PC-3 (cell line): ENCODE results near the gene ADAM23. TPM values are rescaled to one million over a fixed set of nuclear protein-coding genes. Genes with fewer than 3 reads are reported as not detected.
A peak's percentile ranks its signal among the peaks of the same experiment; 100 is the strongest.

Source experiments
- ATAC-seq: fragments of 200-7000 bp; cut with Tn5 transposase; 2 replicates; pipeline ENCODE4 v1.9.1; 2020; ENCODE audit warnings: mild to moderate bottlenecking, moderate library complexity
- BruUV-seq: library from RNA; stranded (reverse); fragments of 400-500 nt; replicated peaks from 2 replicates; lab custom pipeline; 2021; lab: Mats Ljungman, UMichigan
- CTCF ChIA-PET: fragments of 300-600 bp; sonication (Branson Sonifier 250); formaldehyde crosslinking; loops from one replicate; lab custom pipeline; 2022; ENCODE audit warnings: antibody characterized with exemption; lab: Charles Lee
- POLR2A ChIA-PET: fragments of 300-600 bp; sonication (Branson Sonifier 250); formaldehyde crosslinking; loops from one replicate; lab custom pipeline; 2022; ENCODE audit warnings: antibody characterized with exemption; ENCODE audit not compliant: unreplicated experiment; lab: Charles Lee
- DNase-seq: peaks from one replicate; pipeline ENCODE4 v3.0.0-alpha.2; 2015
- H2AFZ ChIP-seq: fragments of 300-600 bp; sonication (generic); 2 replicates; pipeline ENCODE4 v1.6.0; 2016; ENCODE audit warnings: antibody characterized with exemption, low read length
- H3F3A ChIP-seq: fragments of 300-600 bp; sonication (generic); one replicate; pipeline ENCODE4 v1.6.0; 2017; ENCODE audit warnings: antibody characterized with exemption, low read length, control low read depth, mild to moderate bottlenecking; ENCODE audit not compliant: unreplicated experiment
- H3K27ac ChIP-seq: fragments of 300-600 bp; sonication (generic); 2 replicates; pipeline ENCODE4 v1.5.1; 2016; ENCODE audit warnings: mild to moderate bottlenecking, low read length
- H3K27me3 ChIP-seq: fragments of 300-600 bp; sonication (generic); 2 replicates; pipeline ENCODE4 v1.6.1; 2016; ENCODE audit warnings: low read length, mixed read lengths
- H3K36me3 ChIP-seq: fragments of 300-600 bp; sonication (generic); 2 replicates; pipeline ENCODE4 v1.6.1; 2016; ENCODE audit warnings: low read depth, mixed run types, low read length, mixed read lengths
- H3K4me1 ChIP-seq: fragments of 300-600 bp; sonication (generic); 2 replicates; pipeline ENCODE4 v1.5.1; 2016; ENCODE audit warnings: low read length; ENCODE audit not compliant: insufficient read depth
- H3K4me2 ChIP-seq: fragments of 300-600 bp; sonication (generic); 2 replicates; pipeline ENCODE4 v1.6.0; 2016; ENCODE audit warnings: low read length
- H3K4me3 ChIP-seq: fragments of 300-600 bp; sonication (generic); 2 replicates; pipeline ENCODE4 v1.5.1; 2016; ENCODE audit warnings: mild to moderate bottlenecking, low read length, mixed read lengths
- H3K79me2 ChIP-seq: fragments of 300-600 bp; sonication (generic); 2 replicates; pipeline ENCODE4 v1.6.1; 2017; ENCODE audit warnings: low read length, mixed read lengths
- H3K9ac ChIP-seq: fragments of 300-600 bp; sonication (generic); 2 replicates; pipeline ENCODE4 v1.6.0; 2016; ENCODE audit warnings: mild to moderate bottlenecking, low read length
- H3K9me2 ChIP-seq: fragments of 300-600 bp; sonication (generic); replicated peaks from 2 replicates; pipeline ENCODE4 v1.6.1; 2016; ENCODE audit warnings: mixed run types, low read length, mixed read lengths
- H3K9me3 ChIP-seq: fragments of 300-600 bp; sonication (generic); 2 replicates; pipeline ENCODE4 v1.6.1; 2016; ENCODE audit warnings: low read length, mixed read lengths
- H4K20me1 ChIP-seq: fragments of 300-600 bp; sonication (generic); 2 replicates; pipeline ENCODE4 v1.6.1; 2016; ENCODE audit warnings: low read length, mixed read lengths
- CTCF ChIP-seq: fragments of 300-600 bp; sonication (generic); conservative IDR thresholded peaks from 2 replicates; pipeline ENCODE4 v1.5.1; 2017; ENCODE audit warnings: antibody characterized with exemption, low read depth, mild to moderate bottlenecking, low read length
- EZH2 ChIP-seq: fragments of 300-600 bp; sonication (generic); IDR thresholded peaks from one replicate; pipeline ENCODE4 v1.6.1; 2017; ENCODE audit warnings: antibody characterized with exemption, mild to moderate bottlenecking, low read length; ENCODE audit not compliant: unreplicated experiment
- EZH2phosphoT487 ChIP-seq: fragments of 300-600 bp; sonication (generic); IDR thresholded peaks from 2 replicates; pipeline ENCODE4 v1.6.1; 2018; ENCODE audit warnings: mild to moderate bottlenecking, antibody characterized with exemption, low read length, borderline replicate concordance
- intact Hi-C: fragments of 100-400 bp; cut with micrococcal nuclease; formaldehyde crosslinking; loops from 2 replicates; pipeline ENCODE4 v1.9.0; 2023
- total RNA-seq: library from RNA; depleted of rRNA; stranded (reverse); fragments of >200 nt; gene quantifications from 2 replicates; pipeline ENCODE4 v1.2.3, GENCODE V29; 2014

The ADAM23 gene
- total RNA-seq, 1 experiment from 2014 or later = 0.22 TPM

GRCh38 chr2:206422493-206422892, 20.8 kb upstream of the ADAM23 start:
- ATAC-seq (no peak), DNase-seq (no peak)
- Histone ChIP-seq H3K79me2 (no peaks in the 10 kb centered on the region), H3K36me3 (no peaks in the 10 kb centered on the region), H3K4me2 (no peak overlapping the region), H2AFZ (no peak overlapping the region), H4K20me1 (no peaks in the 10 kb centered on the region), H3K9me3 (peaks cover 6% of the 10 kb centered on the region; the same call in 1 of the 2 replicates), H3K9ac (no peak overlapping the region), H3K27ac (no peak overlapping the region), H3K4me3 (no peak overlapping the region), H3K4me1 (no peaks in the 10 kb centered on the region), H3K27me3 (peaks cover 26% of the 10 kb centered on the region), H3F3A (no peaks in the 10 kb centered on the region), H3K9me2 (no peaks in the 10 kb centered on the region)
- POLR2A ChIA-PET = no interaction called here
- BruUV-seq = no TSS peak
- intact Hi-C loops = no loop called here
- CTCF ChIA-PET = no interaction called here
- TF ChIP-seq EZH2 (no peak), CTCF (no peak), EZH2phosphoT487 (no peak)

- CTCF ChIA-PET = no interaction called here
These were observed 20.2 kb upstream of the ADAM23 start for GRCh38 chr2:206423147-206423546.

More at GRCh38 chr2:206423147-206423546, 20.2 kb upstream of the ADAM23 start:
- POLR2A ChIA-PET = no interaction called here
- Histone ChIP-seq H3K4me3 (no peak overlapping the region), H3K9me2 (no peaks in the 10 kb centered on the region), H3K9ac (no peak overlapping the region), H3K79me2 (no peaks in the 10 kb centered on the region), H3K4me1 (no peaks in the 10 kb centered on the region), H3K4me2 (no peak overlapping the region), H3K36me3 (no peaks in the 10 kb centered on the region), H3K9me3 (peaks cover 4% of the 10 kb centered on the region; the same call in 1 of the 2 replicates), H3K27me3 (peaks cover 26% of the 10 kb centered on the region), H3F3A (no peaks in the 10 kb centered on the region), H3K27ac (no peak overlapping the region), H4K20me1 (no peaks in the 10 kb centered on the region), H2AFZ (no peak overlapping the region)
- BruUV-seq = no TSS peak
- TF ChIP-seq EZH2phosphoT487 (no peak), EZH2 (no peak), CTCF (no peak)
- intact Hi-C loops = no loop called here
- DNase-seq = peak; percentile 16
- no peak for ATAC-seq
